Astrocyte of the spinal cord (primary cell): Measurements from ENCODE around the gene FRRS1.
"Not testable (repeated sequence)": the region's sequence is repeated elsewhere in the genome, so short reads cannot be mapped to it uniquely, and the experiment has no call there.

Source experiments
- DNase-seq: peaks from one replicate; pipeline ENCODE4 v3.0.0; 2011; ENCODE audit warnings: low read depth, low spot score
- H3K4me3 ChIP-seq: 2 replicates; pipeline ENCODE4 v1.5.1; 2011; ENCODE audit warnings: low read depth, mild to moderate bottlenecking, low read length, moderate library complexity
- CTCF ChIP-seq: IDR thresholded peaks from 2 replicates; pipeline ENCODE4 v1.5.1; 2012; ENCODE audit warnings: low read depth, mild to moderate bottlenecking, low read length, inconsistent platforms
- in situ Hi-C: cut with HindIII; loops from 2 replicates; pipeline ENCODE4 v1.10.0; 2017; ENCODE audit warnings: low sequenced_read_pairs

Gene FRRS1

GRCh38 chr1:99759518-99760160 lies 6.8 kb downstream of the FRRS1 start:
- DNase-seq = no peak
- in situ Hi-C loops = no loop called here
- no peak for TF ChIP-seq CTCF
- H3K4me3 ChIP-seq = no peak overlapping the region

- H3K4me3 ChIP-seq, DNase-seq, in situ Hi-C loops: not testable (repeated sequence)
Observed at GRCh38 chr1:99758686-99759517, 7.5 kb downstream of the FRRS1 start.

- no peak overlapping the region for H3K4me3 ChIP-seq
- no peak for DNase-seq
- TF ChIP-seq CTCF = no peak
- in situ Hi-C loops = no loop called here
Observed at GRCh38 chr1:99758073-99758511, 8.3 kb downstream of the FRRS1 start.

DNA sequence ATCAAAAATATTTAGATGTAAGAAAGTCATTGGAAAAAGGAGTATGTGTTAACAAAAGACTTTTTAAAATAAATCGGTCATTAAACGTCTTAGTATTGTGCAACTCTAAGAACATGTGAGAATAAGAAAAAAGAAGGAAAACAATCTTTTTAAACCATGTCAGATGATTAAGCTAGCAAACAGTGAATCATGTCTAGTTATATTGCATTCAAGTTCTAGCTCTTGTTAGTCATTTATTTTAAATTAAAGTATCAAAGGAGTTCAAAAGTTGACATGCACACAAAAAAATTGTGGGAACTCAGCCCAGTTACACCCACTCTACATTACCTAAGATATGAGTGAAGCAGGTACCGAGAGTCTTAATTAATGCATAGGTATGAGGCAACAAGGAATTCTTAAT lies 9.8 kb downstream of the FRRS1 start:
- no peak for TF ChIP-seq CTCF
- in situ Hi-C loops = no loop called here
- H3K4me3 ChIP-seq = no peak overlapping the region
- peak; percentile 32 for DNase-seq

GRCh38 chr1:99755664-99756063 lies 10.8 kb downstream of the FRRS1 start:
- in situ Hi-C loops = no loop called here
- DNase-seq = no peak
- no peak for TF ChIP-seq CTCF
- H3K4me3 ChIP-seq = no peak overlapping the region

DNA sequence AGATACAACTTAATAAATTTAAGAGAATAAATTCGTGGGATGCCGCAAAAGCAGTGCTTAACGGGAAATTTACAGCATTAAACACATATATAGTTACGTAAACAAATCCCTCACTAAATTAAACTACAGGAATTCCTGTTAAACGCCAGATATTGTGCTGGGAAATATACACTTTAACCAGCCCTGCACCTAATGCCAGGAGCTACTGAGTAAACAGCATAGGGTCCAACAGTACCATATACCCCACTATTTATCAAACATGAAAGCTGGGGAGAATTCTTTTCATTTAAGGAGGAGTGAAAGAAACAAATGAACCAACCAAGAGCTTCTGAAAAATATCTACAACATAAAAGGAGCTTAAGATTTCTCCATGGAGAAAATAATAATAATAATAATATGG lies 11.7 kb downstream of the FRRS1 start:
- no peak for TF ChIP-seq CTCF
- H3K4me3 ChIP-seq = no peak overlapping the region
- in situ Hi-C loops = no loop called here
- no peak for DNase-seq

GRCh38 chr1:99754055-99754626 lies 12.3 kb downstream of the FRRS1 start:
- H3K4me3 ChIP-seq = no peak overlapping the region
- DNase-seq = no peak
- in situ Hi-C loops = no loop called here
- TF ChIP-seq CTCF = no peak
